ENCODE data around the gene VPS51.

The VPS51 gene

DNA sequence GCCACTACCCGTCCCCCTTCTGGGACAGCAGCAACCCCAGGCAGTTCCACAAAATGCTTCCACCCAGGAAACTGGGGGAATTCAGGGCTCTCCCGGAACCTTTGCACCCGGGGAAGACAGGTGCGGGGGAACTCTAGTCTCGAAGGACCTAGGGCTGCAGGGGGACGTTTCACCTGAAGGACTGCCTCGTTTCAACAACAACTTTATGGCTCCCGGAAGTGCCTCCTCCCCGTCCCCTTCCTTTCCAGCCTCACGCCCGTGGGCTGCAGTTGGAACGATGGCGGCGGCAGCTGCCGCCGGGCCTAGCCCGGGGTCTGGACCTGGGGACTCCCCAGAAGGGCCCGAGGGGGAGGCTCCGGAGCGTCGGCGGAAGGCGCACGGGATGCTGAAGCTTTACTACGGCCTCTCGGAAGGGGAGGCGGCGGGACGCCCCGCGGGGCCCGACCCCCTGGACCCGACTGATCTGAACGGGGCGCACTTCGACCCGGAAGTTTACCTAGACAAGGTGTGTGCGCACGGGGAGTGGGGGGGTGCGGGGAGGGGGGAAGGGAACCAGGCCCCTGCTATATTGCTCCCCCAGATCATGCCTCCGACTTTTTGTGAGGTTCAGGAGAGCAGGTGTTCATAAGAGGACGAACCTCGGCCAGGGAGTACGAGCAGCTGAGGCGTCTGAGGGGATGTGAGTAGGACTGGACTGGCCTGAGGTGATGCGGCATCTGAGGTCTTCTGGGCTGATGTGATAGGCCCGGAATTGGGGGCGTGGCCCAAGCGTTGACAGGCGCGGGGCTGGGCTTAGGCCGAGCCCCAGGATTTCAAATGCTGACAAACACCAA lies at the start of gene VPS51:
VPS51 (plus strand) TSS at position 241 of the 833 bp plus-strand sequence; CDS start at position 278, 37 bp downstream.
- peak; percentile 82 for DNase-seq

DNA sequence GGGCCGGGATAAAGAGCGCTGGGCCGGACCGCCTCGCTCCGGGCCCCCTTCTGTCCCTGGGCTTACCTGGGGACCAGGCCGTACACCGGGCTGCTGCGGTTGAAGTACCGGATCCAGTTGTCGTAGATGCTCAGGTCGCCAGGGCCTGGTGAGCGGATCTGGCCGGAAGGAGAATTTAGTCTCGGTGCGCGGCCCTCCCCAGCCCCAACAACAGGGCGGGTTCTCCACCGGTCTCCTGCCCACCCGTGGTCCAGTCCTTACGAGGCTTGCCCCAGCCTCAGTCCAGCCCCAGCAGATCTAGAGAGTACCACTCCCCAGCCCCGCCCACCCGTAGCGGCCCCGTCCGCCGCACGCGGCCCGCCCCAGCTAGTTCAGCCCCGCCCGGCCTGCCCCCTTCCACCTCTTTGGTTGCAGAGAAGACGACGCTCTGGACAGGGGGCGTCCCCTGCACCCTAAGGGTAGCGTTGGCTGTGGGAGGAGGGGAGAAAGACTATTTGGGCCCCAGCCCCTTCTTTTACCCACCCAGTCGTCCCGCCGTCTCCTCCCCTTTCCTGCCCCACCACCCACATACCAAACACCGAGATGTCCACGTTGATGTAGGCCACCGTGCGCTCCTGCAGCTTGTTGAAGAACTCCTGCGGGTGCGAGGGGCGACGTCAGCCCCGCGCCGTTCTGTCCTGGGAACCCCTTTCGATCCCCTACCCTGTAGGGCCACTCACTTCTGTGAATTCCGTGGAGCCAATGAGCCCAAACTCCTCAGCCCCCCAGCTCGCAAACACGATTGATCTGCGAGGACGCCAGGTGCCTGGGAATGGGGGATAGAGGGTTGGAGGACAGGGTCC lies 48.2 kb upstream of the VPS51 start:
- DNase-seq = peak; percentile 11

- no peak for DNase-seq
Measured at GRCh38 chr11:65051398-65051858, 44.6 kb upstream of the VPS51 start.

GRCh38 chr11:65053827-65054508 lies 42.0 kb upstream of the VPS51 start:
- DNase-seq = no peak

- no peak for DNase-seq
Measured at GRCh38 chr11:65055538-65055937, 40.5 kb upstream of the VPS51 start.

- DNase-seq = no peak
Measured at GRCh38 chr11:65056999-65057398, 39.0 kb upstream of the VPS51 start.

DNA sequence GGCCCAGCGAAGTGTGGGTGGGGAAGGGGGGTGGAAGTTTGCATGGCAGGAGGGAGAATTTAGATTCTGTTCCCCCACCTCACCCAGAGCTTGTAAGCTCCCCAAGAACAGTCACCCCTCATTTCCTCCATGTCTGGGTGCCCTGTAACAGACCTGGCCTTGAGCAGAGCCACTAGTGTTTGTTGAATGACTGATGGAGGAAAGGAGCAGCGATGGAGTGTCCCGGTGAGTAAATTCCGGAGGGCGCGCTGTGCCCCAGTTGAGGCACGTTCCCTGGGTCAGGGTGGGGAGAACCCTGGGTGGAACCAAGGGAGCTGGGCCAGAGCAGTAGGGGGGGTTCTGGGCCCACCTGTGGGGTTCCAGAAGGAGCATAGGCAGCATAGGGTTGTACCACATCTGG lies 38.5 kb upstream of the VPS51 start:
- DNase-seq = no peak

GRCh38 chr11:65058012-65058411 lies 38.0 kb upstream of the VPS51 start:
- no peak for DNase-seq

- no peak for DNase-seq
Measured at GRCh38 chr11:65058419-65059054, 37.5 kb upstream of the VPS51 start, which contains the start of gene NAALADL1. NAALADL1 (minus strand) TSS chr11:65058553; CDS start chr11:65058521, 32 bp downstream.

GRCh38 chr11:65059523-65059922 lies 36.5 kb upstream of the VPS51 start:
- no peak for DNase-seq

DNA sequence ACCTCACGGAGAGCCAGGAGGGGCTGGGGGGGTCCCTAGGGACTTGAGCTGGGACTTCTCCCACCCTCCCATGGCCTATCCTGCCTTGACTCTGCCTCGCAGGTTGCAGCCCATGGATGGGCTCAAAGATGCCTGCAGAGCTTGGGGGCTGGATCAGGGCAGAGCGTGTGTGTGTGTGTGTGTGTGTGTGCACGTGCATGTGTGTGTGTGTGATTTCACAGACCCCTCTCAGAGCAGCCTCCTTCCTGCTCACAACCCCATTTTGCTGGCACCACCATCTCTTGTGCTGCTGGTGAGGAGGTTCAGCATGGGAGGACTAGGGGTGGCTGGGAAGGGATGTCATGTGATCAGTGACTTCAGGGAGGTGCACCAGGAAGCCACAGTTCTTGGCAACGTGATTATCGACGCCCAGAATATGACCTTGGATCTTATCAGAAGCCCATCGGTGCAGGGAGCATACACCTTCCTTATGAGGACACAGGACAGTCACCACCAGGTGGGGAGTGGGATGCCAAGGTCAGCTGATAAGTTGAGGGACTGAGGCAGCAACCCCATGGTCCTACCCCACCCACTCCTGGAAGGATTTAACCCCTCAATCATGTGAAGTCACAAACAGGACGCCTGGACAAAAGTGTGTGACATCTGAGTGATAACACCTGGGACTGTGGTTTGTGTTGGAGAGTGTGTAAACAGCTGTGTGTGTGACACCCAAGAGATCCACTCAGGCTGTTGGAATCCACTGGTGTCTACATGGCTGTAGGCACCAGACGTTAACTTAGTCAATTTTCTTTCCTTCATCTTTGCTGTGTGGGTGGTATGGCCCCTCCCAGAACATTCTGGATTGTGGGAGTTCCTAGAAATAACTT lies 35.8 kb upstream of the VPS51 start:
- DNase-seq = no peak

- DNase-seq = peak; percentile 40
Measured at GRCh38 chr11:65060913-65061408, 35.1 kb upstream of the VPS51 start.

GRCh38 chr11:65063532-65063931 lies 32.5 kb upstream of the VPS51 start:
- no peak for DNase-seq

DNA sequence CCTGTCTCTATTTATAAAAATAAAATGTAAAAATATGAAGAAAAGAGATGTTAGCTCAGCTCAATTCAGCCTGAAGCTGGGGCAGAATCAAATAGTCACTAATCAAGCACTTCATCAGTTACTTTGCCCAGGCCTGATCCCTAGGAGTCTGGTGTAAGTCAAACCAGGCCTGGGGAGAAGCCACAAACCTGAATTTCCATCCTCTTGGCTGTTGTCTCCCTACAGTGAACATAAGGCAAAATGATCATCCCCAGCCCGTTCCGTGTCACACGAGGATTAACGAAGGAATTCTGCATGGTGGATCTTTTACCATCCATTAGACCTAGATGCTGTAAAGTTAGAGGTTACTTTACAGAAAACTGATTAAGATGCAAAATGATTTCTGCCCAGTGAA lies 31.2 kb upstream of the VPS51 start:
- DNase-seq = no peak

- no peak for DNase-seq
Measured at GRCh38 chr11:65065851-65066250, 30.2 kb upstream of the VPS51 start.

- no peak for DNase-seq
Measured at GRCh38 chr11:65066315-65066714, 29.7 kb upstream of the VPS51 start.

GRCh38 chr11:65066805-65067291 lies 29.2 kb upstream of the VPS51 start:
- no peak for DNase-seq

- no peak for DNase-seq
Measured at GRCh38 chr11:65067446-65067845, 28.6 kb upstream of the VPS51 start.

DNA sequence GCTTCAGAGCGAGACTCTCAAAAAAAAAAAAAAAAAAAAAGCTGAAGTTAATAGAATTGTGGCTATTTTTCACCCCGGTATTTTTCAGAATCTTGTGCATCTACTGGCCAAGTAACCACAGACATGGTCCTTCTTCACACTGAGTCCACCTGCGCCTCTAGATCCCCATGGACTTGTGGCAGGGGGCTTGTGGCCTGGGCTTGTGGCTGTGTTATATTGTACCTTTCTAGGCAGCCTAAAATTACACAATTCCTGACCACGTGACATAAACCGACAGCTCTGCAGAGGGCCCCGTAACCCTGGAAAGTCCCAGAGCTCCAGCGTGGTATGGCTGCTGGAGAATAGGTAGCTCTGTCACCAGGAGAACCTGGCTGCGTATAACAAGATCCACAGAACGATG lies 26.8 kb upstream of the VPS51 start:
- no peak for DNase-seq

GRCh38 chr11:65071907-65072630 lies 23.9 kb upstream of the VPS51 start:
- no peak for DNase-seq

DNA sequence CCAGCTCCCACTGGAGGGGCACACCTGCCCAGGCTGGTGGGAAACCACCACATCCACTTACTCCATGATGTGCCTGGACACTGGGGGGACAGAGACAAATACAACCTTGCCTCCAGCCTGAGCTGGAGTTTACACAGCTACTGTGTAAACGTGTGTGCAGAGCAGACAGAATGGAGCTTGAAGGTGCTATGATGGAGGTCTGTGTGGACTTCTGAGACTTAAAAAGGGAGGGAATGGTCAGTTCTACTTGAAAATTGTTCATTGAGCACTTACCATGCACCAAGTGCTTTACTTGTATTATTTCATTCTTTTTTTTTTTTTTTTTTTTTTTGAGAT lies 23.4 kb upstream of the VPS51 start:
- no peak for DNase-seq
